Measurements from ENCODE around the gene NHLRC4. TPM values are rescaled to one million over a fixed set of nuclear protein-coding genes. Genes with fewer than 3 reads are reported as not detected.
"Not testable (repeated sequence)": the region's sequence is repeated elsewhere in the genome, so short reads cannot be mapped to it uniquely, and the experiment has no call there.

The NHLRC4 gene
- total RNA-seq, 4 donors from 2014 or later, result 0.47 to 2.9 (median 0.87) TPM

- WGBS, 2 donors (ENCODE audit: low coverage in 1 of 2), result 88% methylated on average over 9 of the region's 18 CpGs; no CpG with 5 or more reads in 1 of the 2 donors
- H3K27me3 ChIP-seq, result no peaks in the 10 kb centered on the region
- TF ChIP-seq, protein P1, sequence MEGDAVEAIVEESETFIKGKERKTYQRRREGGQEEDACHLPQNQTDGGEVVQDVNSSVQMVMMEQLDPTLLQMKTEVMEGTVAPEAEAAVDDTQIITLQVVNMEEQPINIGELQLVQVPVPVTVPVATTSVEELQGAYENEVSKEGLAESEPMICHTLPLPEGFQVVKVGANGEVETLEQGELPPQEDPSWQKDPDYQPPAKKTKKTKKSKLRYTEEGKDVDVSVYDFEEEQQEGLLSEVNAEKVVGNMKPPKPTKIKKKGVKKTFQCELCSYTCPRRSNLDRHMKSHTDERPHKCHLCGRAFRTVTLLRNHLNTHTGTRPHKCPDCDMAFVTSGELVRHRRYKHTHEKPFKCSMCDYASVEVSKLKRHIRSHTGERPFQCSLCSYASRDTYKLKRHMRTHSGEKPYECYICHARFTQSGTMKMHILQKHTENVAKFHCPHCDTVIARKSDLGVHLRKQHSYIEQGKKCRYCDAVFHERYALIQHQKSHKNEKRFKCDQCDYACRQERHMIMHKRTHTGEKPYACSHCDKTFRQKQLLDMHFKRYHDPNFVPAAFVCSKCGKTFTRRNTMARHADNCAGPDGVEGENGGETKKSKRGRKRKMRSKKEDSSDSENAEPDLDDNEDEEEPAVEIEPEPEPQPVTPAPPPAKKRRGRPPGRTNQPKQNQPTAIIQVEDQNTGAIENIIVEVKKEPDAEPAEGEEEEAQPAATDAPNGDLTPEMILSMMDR (IDR thresholded peaks at IDR 0.05), result no peak
- TF ChIP-seq EP300 (IDR thresholded peaks at IDR 0.05) (no peak), POLR2AphosphoS5 (IDR thresholded peaks at IDR 0.05) (no peak), POLR2A (IDR thresholded peaks at IDR 0.05) (no peak)
- peaks cover 0 to 38% (median 6%) of the 10 kb centered on the region in 3 donors for H3K4me1 ChIP-seq
- H3K9me3 ChIP-seq, result no peaks in the 10 kb centered on the region
- H3K27ac ChIP-seq, result no peak overlapping the region
- H3K36me3 ChIP-seq, result peaks cover 0 to 41% of the 10 kb centered on the region in 2 donors
- no peak for ATAC-seq
- H3K4me3 ChIP-seq, result no peak overlapping the region
Observed at GRCh38 chr16:595094-595528, 28.3 kb downstream of the NHLRC4 start.

- Histone ChIP-seq H3K36me3 (peaks cover 0 to 51% of the 10 kb centered on the region in 2 donors), H3K27me3 (no peaks in the 10 kb centered on the region), H3K27ac (no peak overlapping the region), H3K4me3 (no peak overlapping the region), H3K4me1 (peaks cover 0 to 34% (median under 1%) of the 10 kb centered on the region in 3 donors), H3K9me3 (no peaks in the 10 kb centered on the region)
- TF ChIP-seq POLR2AphosphoS5 (IDR thresholded peaks at IDR 0.05) (no peak), POLR2A (IDR thresholded peaks at IDR 0.05) (no peak), EP300 (IDR thresholded peaks at IDR 0.05) (no peak)
- TF ChIP-seq, protein P1 (IDR thresholded peaks at IDR 0.05), result no peak
- no peak for ATAC-seq
- WGBS, 2 donors (ENCODE audit: low coverage in 1 of 2), result 73 to 86% methylated on average over 3 to 14 of the region's 34 CpGs
Observed at GRCh38 chr16:595942-596735, 29.3 kb downstream of the NHLRC4 start.

DNA sequence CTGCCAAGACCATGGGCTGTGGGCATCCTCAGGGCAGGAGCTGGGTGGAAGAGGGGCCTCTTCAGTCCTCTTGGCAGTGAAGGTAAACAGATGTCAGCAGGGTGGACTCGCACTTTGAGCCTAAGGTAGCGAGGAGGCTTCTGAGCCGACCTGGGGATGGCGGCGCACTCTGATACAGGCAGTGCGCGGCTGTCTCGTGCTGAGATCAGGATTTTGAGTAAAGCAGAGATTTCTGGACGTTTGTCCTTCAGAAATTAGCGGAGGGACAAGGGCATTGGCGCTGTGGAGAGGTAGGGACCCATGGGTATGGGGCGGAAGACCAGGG, 29.9 kb downstream of the NHLRC4 start:
- TF ChIP-seq, protein P1 (IDR thresholded peaks at IDR 0.05), result no peak
- TF ChIP-seq EP300 (IDR thresholded peaks at IDR 0.05) (no peak), POLR2AphosphoS5 (IDR thresholded peaks at IDR 0.05) (no peak)
- Histone ChIP-seq H3K4me1 (peaks cover 0 to 29% (median 0%) of the 10 kb centered on the region in 3 donors), H3K27me3 (no peaks in the 10 kb centered on the region), H3K27ac (no peak overlapping the region), H3K36me3 (peaks cover 0 to 54% of the 10 kb centered on the region in 2 donors), H3K9me3 (no peaks in the 10 kb centered on the region), H3K4me3 (no peak overlapping the region)
- ATAC-seq, result no peak
- WGBS, 2 donors (ENCODE audit: low coverage in 1 of 2), result 80 to 100% methylated on average over 1 to 3 of the region's 12 CpGs

- H3K4me1 ChIP-seq, result peaks cover 0 to 19% (median 0%) of the 10 kb centered on the region in 3 donors
- H3K27me3 ChIP-seq, H3K4me3 ChIP-seq, ATAC-seq, H3K9me3 ChIP-seq, H3K27ac ChIP-seq: not testable (repeated sequence)
- WGBS, 2 donors (ENCODE audit: low coverage in 1 of 2), result 87 to 100% methylated on average over 1 to 4 of the region's 7 CpGs
- H3K36me3 ChIP-seq, result peaks cover 0 to 54% of the 10 kb centered on the region in 2 donors
Observed at GRCh38 chr16:597655-598054, 30.9 kb downstream of the NHLRC4 start.

DNA sequence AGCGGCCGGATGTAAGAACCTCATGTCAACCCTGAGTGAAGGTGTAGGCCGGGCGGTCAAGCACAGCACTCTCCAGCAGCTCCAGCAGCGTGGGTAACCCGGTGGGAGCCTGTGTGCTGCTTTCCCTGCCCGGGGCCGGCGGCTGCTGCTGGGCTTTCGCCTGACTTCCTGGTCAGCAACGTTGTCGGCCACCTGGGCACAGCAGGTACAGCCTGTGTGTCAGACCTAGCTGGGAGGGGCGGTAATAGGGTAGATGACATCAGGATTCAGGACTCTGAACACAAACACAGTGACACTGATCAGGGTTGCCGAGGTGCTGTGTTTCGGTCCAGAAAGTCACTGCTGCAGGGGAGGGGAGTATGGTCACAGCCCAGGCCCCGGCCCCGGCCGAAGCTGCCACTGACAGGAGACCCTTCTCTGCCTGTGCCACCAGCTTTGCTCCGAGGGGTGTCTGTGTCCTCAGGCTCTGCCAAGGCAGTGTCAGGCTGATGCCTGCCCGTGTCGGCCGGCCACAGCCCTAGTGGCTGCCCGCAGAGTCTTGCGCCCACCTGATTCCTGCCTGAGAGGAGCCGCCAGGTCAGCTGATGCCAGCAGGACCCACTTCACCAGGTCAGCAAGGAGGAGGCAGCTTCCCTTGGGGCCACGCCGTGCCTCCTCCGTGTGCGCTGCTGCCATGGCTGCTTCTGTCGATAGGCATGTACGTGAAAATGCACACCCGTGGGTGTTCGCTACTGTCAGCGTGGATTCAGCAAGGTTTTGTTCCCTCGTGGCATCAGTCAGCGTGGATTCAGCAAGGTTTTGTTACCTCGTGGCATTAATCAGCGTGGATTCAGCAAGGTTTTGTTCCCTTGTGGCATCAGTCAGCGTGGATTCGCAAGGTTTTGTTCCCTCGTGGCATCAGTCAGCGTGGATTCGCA, 32.3 kb downstream of the NHLRC4 start:
- H3K27ac ChIP-seq, result no peak overlapping the region
- H3K27me3 ChIP-seq, result no peaks in the 10 kb centered on the region
- peaks cover 0 to 40% of the 10 kb centered on the region in 2 donors for H3K36me3 ChIP-seq
- no peaks in the 10 kb centered on the region for H3K9me3 ChIP-seq
- no peak for ATAC-seq
- no peak overlapping the region for H3K4me3 ChIP-seq
- TF ChIP-seq POLR2A (IDR thresholded peaks at IDR 0.05) (no peak), POLR2AphosphoS5 (IDR thresholded peaks at IDR 0.05) (no peak), EP300 (IDR thresholded peaks at IDR 0.05) (no peak)
- TF ChIP-seq, protein P1 (IDR thresholded peaks at IDR 0.05), result no peak
- WGBS, 2 donors (ENCODE audit: low coverage in 1 of 2), result 97 to 100% methylated on average over 2 to 13 of the region's 43 CpGs
- peaks cover 0 to 5% (median 0%) of the 10 kb centered on the region in 3 donors for H3K4me1 ChIP-seq
